Fibroblast of skin of back (primary cell): ENCODE results near the gene ANGPTL4.
"Not testable (repeated sequence)": the region's sequence is repeated elsewhere in the genome, so short reads cannot be mapped to it uniquely, and the experiment has no call there.

ENCODE experiments used
- DNase-seq: peaks from one replicate; pipeline ENCODE4 v3.0.0-alpha.2; 2013

Gene ANGPTL4

DNA sequence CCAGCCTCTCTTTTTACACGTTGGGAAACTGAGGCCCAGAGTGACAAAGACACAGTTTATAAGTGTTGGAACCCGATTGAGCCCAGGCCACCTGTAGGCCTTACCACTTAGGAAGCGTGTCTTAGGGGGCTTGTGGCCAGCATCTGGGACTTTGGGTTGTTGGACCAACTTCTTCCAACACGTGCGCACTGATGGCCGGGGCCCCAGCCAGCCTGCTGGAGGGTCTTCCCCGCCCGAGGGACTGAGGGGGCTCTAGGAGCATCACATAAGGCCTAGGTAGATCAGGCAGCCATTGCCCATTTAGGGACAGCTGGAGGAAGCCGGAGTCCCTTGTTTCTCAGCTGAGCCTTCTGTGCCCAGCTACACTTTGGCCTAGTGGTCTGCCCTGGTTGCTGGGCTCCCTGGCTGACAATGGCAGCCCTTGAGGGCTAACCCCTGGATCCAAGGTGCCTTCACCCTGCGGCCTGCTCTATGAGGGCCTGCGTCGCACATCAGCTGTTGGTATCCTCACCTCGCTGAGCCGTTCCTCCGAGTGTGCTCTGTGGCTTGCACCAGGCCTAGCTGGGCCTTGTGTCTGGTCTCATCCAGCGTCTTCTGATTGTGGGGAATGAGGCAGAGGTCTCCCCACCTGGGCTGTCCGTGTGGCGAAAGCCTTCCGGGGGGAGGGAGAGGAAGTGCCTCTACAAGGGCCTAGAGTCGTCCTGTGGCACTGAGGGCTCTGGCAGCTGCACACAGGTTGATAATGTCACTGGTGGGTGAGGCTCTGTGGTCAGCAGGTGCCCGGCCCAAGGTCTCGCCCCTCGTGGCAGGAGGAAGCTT lies 27.5 kb downstream of the ANGPTL4 start:
- DNase-seq: no peak

DNA sequence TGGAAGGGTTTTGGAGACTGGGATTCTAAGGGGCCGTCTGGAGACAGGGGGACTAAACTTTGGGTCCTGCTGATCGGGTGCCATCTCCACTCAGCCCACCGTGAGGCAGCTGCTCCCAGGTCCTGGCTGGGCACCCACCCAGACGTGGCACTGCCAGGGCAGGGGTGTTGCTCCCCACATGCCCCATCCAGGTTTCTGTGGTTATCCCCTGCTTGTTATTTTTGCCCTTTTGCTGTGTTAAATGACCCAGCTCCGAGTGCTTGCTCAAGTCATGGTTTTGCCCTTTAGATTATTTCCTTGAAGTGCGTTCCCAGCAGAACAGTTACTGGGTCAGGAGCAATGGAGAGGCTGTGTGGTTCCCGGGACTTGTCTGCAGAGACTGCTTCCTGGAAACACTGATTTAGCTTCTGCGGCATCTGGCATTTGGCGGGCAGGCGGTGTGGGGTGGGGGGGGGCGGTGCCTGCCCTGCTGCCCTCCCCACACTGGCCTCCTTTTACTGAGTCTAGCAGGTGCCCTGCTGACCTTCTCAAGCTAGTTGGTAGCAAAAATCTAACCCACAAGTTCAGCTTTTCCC lies 28.1 kb downstream of the ANGPTL4 start:
- DNase-seq: no peak

- DNase-seq: no peak
Observed at GRCh38 chr19:8393192-8393870, 29.4 kb downstream of the ANGPTL4 start.

- DNase-seq: no peak
Observed at GRCh38 chr19:8393871-8394250, 29.9 kb downstream of the ANGPTL4 start.

DNA sequence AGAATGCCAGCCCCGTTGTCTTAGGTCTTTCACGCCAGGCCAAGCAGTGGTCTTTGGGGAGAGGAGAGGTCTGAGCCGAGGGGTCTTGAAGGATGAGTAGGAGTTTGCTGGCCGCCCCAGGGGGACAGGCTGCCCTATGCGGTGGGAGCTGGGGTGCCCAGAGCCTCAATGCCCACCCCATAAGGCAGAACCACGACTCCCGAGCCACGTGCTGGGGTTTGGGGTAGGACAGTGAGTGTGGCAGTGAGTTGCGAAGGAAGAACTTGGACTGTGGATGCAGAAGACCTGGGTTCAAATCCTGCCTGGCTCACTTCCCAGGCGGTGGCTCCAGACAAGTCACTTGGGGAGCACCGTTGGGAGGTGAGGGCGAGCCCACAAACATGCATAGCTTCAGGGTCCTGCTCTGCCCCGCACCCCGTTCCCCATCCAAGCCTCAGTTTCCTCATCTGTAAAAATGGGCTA lies 31.7 kb downstream of the ANGPTL4 start:
- no peak for DNase-seq

DNA sequence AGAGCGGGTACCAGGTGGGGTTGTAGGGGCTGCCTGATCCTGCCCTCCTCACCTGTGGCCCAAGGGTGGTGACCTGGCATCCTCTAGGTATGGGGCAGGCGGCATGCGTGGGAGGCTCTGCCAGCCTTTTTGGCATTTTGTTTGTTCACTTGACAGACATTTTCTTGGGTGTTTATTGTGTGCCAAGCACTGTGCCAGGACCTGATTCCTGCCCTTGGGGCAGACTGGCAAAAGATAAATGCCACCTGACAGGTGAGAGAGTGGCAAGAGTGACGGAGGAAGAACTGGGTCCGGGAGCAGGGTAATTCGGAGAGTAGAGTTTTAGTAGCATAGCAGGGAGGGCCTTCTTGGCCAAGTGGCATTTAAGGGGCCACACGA lies 32.2 kb downstream of the ANGPTL4 start:
- DNase-seq: no peak

DNA sequence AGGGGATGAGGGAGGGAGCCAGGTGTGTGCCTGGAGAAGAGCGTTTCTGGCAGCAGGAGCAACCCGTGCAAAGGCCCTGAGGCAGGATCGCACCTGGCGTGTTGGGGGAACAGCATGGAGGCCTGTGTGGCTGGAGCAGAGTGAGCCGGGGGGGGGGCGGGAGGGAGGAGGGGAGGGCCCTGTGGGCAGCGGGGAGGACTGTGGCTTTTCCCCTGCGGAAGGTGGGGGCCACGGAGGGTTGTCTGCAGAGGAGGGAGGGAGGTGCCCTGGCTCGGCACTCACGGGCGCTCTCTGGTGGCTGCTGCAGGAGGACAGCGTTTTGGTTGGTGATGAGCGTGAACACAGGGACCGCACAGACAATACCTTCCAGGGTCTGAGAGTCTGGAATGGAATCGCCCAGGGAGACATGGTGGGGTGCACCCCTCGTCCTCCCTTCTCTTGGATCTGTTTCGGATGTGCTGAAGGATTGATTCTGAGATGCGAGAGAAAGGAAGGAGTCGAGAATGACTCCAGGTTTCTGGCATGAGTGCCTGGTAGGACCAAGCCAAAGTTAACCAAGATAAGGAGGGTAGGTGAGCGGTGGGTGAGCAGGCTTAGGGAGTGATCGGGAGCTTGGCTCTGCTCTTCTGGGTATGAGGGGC lies 32.7 kb downstream of the ANGPTL4 start:
- peak; percentile 63 for DNase-seq

DNA sequence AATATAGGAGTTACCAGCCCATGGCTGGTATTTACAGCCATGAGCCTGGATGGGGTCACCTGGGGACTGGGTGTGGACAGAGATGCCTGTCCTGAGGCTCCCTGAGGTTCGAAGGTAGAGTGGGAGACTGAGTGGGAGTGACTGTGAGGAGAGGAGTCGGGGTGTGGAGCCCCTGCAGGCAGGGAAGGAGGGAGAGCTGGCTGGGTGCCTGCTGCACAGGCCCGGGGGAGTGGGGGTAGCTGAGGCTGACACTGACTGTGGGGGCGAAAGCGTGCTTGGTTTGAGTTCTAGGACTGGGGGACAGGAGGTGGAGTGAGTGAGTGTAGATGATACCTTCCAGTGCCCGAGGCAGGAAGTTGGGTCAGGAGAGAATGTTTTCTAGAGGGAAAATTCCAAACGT lies 33.3 kb downstream of the ANGPTL4 start:
- DNase-seq: no peak

GRCh38 chr19:8397746-8398310 lies 33.9 kb downstream of the ANGPTL4 start:
- no peak for DNase-seq

DNA sequence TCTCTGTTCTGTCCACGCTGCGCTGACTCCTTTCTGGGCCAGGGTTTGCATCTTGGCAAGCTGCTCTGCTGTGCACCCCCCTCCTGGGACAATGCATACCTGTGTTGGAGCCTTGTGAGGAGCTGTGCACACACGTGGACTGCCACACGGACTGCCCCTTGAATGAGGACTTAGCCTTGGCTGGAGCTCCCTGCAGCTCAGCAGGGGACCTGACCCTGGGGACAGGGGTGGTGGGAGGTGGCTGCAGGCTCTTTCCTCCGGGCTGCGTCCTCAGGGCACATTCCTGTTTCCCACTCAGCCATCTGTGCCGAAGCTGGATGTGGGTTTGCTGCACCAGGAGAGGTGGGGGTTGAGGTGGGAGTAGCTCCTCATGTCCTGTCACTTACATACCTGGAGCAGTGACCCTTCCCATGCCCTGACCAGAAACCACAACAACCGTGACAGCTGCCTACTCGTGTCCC lies 34.4 kb downstream of the ANGPTL4 start:
- DNase-seq: no peak

- no peak for DNase-seq
Observed at GRCh38 chr19:8399681-8400188, 35.8 kb downstream of the ANGPTL4 start.

- DNase-seq: no peak
Observed at GRCh38 chr19:8401981-8402411, 38.0 kb downstream of the ANGPTL4 start.

- DNase-seq: no peak
Observed at GRCh38 chr19:8403098-8403819, 39.3 kb downstream of the ANGPTL4 start.

DNA sequence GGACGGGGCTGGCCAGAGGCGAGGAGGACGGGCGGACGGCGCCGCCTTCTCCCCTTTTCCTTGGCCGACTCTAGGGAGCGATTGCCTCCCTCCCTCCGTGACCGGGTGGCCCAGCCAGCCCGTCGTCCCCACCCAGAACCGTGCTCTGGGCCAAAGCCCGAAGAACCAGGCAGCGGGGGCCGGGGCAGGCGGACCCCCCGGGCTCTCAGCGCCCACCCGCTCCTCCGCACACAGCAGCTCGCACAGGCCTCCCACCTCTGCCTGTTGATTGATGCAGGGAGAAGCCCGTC lies 39.8 kb downstream of the ANGPTL4 start:
- no peak for DNase-seq

DNA sequence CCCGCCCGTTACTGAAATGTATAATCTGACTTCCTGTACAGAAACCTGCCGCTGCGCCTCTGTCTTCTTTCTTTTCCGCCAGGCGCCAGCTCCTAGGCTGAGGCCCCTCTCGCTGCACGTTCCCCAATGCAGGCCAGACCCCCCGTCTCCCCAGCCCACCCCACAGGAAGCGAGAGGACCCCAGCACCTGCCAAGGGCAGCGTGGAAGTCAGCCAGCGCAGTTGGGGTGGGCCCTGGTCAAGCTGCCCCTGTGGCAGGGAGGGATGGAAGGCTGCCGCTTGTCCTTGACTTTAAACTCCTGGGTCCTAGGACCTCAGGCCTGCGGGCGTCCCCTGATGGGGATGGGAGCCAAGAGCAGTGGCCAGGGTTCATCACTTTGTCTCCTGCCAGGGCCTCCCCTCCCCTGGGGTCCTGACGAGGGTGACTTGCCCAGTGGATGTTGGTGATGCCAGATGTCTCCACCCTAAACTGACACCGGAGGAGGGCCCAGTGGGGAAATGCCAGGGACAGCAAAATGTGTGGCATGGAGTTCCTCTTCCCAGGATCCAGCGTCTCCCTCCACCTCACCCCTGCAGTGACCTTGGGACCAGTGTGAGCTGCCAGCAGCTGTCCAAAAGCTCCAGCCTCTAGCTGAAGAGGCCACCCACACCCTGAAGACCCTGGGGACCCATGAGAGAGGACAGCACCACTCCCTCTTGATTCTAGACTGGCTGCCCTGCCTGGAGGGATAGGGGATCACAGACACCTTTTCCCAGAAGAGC lies 40.6 kb downstream of the ANGPTL4 start:
- DNase-seq: no peak

DNA sequence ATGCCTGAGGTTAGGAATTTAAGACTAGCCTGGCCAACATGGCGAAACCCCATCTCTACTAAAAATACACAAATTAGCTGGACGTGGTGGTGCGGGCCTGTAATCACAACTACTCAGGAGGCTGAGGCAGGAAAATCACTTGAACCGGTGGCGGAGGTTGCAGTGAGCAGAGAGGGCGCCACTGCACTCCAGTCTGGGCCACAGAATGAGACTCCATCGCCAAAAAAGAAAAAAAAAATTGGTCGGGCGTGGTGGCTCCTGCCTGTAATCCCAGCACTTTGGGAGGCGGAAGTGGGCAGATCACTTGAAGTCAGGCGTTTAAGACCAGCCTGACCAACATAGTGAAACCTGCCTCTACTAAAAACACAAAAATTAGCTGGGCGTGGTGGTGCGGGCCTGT lies 46.8 kb downstream of the ANGPTL4 start:
- not testable (repeated sequence) for DNase-seq

- DNase-seq: peak; percentile 94
Observed at GRCh38 chr19:8412783-8413628, 49.1 kb downstream of the ANGPTL4 start, which contains the start of gene MARCHF2. MARCHF2 (plus strand) TSS chr19:8413305; CDS start chr19:8421841, 8,536 bp downstream.

- DNase-seq: no peak
Observed at GRCh38 chr19:8413629-8413995, 49.7 kb downstream of the ANGPTL4 start.

DNA sequence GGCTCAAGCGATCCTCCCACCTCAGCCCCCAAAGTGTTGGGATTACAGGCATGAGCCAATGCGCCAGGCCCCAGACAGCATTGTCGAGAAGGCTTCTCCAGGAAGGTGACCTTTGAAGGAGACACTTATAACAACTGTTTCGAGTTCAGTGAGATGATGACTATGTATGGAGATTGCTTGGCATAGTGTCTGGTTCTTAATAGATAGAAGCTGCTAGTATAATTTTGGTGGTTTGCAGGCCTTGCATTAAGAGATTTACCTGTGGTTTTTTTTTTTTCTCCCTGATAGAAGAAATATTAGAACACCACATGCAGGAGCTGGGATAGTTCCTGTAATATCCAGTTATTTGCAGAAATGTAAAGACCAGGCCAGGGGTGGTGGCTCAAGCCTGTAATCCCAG lies 52.8 kb downstream of the ANGPTL4 start:
- DNase-seq: no peak
